G401.6 (cell line): Measurements from ENCODE around the gene NRGN.

Source experiments
- FAIRE-seq: peaks from 2 replicates; lab custom pipeline; 2012; peaks lifted over from hg19 to GRCh38; lab: Jason Lieb, UNC

The NRGN gene

DNA sequence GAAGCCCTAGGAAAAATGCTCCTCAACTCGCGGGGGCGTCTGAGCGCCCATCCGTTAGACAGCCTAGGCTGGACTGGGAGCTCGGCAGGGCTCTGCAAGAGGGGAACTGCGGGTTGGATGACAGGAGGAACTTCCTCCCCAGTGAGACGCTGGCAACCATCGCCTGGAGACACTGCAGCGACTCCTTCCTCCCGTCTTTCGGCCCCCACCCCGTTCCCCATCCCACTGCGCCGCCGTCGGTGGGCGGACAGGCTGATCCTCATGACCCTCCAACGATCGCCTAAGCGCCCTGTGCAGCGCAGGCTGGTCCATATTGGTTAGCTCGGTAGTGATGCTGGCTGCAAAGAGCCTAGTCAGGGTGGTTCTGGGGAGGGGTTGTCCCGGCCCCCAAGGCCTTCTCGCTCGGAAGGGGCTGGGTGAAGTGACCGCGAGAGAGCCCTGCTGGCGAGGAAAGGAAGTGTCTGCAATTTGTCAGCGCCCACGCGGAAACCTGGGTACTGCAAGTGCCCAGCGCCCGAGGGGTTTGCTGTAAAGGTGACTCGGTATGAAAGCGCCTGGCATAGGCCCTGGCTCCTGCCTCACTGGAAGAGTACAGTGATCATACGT, 638 bp downstream of the NRGN start:
- FAIRE-seq, result no peak

DNA sequence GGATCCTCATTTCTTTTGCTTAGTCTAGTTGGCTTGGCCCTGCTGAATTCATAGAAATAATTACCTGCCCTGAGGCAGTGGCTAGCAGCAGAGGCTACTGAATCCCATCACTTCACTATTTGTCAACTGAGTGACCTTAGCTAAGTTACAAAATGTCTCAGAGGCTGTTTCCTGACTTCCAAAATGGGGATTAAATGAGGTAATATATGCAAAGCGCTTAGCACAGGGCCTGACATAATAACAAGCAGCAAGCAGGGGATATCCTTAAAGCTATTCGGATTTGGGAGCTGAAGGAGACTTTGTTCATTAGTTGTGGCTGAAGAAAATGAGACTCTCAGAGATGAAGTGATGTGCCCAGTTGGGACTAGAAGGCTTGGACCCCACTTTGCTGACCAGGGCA, 2.8 kb downstream of the NRGN start:
- no peak for FAIRE-seq

DNA sequence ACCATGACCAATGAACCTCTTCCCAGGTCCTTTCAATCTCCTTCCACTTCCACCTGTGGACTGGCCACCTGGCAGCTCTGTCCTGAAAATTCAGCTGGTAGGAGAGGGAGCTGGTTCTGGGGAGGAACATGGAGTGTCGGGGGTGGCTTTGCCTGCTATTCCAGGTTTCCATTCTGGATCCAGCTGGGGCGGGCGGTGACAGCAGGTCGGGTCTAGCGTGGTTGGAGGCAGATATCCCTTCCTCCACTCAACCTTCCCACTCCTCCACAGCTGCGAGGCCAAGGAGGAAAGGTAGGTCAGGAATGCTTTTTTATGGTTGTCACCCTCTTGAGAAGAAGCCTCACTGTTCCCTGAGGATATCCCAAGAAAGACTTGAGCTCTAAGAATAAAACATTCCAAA, 3.3 kb downstream of the NRGN start:
- no peak for FAIRE-seq

DNA sequence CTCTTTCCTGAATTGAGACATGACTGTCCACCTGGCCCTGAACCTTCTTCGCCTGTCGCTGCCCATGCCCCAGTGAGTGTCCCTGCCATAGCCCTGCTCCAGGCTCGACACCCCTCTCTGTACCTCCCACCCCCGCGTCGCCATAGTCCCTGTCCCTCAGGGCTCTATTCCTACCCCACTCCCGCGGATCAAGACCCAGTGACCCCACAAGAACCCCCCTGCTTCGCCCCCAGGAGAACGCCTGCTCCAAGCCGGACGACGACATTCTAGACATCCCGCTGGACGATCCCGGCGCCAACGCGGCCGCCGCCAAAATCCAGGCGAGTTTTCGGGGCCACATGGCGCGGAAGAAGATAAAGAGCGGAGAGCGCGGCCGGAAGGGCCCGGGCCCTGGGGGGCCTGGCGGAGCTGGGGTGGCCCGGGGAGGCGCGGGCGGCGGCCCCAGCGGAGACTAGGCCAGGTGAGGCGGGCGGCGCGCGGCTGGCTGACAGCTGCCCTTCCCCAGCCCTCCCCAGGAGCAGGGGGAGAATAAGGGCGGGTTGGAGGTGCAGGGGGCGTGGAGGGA, 5.6 kb downstream of the NRGN start:
- no peak for FAIRE-seq

DNA sequence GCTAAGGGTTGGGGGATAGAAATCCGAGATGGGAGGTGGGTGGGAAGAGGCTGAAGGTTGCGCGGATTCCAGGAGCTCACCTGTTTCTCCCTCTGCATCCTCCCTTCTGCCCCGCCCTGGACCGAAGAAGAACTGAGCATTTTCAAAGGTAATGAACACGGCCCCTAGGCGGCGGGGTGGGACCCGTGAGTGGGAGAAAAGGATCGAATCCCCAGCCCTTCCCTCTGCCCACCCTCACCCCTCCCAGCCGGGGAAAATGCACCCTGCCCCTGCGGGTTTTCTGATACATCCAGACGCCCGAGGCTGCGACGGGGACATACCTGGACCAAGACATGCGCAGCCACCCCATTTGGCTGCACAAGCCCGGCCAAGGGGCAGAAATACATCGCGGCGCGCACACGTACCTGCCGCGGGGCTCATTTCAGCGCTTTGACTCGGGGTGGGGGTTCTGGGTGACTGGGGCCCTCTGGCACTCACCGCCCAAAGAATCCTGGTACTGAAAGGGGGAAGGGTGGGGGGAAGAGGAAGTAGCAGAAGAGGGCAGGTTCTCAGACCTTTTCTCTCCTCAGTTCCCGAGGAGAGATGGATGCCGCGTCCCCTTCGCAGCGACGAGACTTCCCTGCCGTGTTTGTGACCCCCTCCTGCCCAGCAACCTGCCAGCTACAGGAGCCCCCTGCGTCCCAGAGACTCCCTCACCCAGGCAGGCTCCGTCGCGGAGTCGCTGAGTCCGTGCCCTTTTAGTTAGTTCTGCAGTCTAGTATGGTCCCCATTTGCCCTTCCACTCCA, 6.3 kb downstream of the NRGN start:
- FAIRE-seq, result no peak

DNA sequence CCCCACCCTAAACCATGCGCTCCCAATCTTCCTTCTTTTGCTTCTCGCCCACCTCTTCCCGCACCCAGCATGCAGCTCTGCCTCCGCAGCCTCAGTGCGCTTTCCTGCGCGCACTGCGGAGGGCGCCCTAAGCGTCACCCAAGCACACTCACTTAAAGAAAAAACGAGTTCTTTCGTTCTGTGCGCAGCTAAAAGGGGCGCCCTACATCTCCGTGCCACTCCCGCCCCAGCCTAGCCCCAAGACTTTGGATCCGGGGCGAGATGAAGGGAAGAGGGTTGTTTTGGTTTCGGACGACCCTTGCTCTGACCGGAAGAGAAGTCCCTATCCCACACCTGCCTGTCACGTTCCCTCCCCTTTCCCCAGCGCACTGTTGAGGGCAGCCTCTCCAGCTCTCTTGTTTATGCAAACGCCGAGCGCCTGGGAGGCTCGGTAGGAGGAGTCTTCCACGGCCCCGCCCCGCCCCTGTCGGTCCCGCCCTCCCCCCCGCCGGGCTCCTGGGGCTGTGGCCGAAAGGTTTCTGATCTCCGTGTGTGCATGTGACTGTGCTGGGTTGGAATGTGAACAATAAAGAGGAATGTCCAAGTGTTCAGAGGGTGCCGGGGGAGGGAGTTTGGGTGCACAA, 7.0 kb downstream of the NRGN start:
- no peak for FAIRE-seq

DNA sequence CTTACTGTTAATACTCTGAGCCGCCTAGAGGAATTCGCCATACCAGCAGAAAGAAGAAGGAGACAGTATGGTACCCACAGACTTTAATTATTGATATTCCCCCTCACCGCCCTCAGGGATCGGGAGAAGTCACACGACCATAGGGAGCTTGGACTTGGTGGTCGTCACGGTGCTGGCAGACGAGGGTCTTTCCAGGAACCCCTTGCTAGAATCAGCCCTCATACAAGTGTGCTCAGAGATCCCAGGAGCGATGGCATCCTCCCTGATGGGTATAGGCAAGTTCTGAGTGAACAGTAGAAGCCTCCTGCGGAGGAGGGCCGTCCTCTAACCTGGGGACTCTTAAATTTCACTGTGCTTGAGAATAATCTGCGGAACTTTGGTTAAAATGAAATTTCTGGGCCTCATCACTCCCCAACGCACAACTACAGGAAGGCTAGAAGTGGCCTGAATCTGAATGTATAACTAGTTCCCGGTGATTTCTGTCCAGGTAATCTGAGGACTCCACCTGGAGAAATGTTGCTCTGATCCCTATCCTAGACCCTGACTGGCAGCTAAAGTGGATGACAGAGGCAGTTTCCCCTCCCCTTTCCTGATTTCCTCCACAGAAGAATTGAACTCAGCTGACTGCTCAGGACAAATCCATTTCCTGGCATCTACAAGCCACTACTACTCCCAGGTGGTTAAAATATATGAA, 7.8 kb downstream of the NRGN start:
- no peak for FAIRE-seq

DNA sequence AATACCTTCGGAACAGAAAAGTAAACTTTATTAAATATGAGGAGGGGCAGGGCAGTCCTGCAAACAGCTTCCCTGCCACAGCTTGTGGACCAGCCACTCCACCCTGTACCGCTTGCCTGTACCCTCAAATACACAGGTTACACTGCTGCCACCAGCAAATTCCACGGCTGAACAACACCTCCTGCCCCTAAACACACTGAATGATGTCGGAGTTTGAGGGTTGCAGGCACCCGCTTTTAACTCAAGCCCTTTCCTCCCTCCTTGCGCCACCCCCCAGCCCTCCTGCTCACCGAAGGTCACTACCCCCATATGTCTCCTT, 8.3 kb downstream of the NRGN start:
- no peak for FAIRE-seq

DNA sequence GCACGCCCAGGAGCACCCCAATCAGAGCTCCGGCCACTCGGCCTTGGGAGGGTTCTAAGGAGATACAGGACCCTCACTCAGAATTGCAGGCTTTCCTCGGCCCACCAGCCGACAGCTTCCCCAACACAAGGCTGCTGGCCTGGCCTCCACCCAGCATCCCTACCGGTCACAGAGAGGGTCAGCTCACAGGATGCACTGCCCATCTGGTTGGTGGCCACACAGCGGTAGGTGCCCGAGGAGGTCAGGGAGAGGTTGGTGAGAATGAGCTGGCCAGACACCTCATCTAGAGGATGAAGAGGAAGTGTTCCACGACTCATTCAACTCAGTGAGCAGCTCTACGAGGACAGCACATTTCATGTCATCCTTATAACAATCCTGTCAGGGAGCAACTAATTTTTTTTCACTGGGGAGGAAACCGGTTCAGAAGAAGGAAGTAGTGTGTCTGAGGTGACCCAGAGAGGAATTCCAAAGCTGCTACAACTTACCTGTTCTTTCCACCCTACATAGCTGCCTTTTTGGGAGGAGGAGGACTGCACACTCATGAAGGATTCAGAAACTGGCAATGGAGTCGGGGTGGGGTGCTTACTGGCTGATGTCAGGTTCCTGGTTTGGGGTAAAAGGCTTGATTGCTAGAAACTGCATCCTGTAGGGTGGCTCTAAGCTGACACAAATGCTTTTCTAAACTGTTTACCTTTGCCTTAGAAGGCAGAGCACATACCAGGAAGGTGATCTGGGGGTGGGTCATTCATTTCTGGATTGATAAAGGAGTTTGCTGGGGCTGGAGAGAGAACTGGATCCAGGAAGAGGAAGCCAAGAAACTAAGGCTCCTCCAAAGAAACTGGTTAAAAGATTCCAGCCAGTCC, 9.0 kb downstream of the NRGN start:
- FAIRE-seq, result no peak

DNA sequence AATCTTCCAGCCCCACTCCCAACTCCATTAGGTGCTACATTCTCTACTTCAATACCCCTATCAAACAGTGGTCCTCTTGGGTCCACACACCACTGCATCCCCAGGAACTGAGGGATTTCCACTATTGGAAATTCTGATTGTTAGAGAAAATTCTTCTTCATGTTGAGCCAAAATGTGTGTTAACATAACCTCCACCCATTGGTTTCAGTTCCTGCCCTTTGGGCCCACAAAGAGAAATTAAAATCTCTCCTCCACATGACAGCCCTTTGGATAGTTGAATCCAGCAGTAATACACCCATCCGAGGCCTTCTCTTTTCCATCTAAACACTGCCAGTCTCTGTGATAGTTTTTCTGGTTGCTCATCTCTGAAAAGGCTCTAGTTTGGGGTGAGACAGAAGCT, 10.2 kb downstream of the NRGN start:
- FAIRE-seq, result no peak

DNA sequence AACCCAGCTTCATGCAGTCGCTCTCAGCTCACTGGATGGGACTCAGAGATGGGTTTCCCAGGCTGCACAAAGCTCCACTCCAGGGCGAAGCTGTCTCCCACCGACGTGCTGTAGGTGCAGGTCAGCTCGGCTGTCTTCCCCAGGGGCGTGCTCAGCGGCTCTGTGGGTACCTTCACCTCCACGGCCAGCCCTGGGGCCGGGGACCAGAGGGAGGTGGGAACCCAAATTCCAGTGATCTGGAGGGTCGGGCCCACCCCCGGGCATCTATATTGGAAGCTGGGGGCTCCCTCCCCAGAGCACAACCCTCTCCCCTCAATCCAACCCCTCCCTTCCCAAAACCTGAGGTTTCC, 11.6 kb downstream of the NRGN start:
- no peak for FAIRE-seq

DNA sequence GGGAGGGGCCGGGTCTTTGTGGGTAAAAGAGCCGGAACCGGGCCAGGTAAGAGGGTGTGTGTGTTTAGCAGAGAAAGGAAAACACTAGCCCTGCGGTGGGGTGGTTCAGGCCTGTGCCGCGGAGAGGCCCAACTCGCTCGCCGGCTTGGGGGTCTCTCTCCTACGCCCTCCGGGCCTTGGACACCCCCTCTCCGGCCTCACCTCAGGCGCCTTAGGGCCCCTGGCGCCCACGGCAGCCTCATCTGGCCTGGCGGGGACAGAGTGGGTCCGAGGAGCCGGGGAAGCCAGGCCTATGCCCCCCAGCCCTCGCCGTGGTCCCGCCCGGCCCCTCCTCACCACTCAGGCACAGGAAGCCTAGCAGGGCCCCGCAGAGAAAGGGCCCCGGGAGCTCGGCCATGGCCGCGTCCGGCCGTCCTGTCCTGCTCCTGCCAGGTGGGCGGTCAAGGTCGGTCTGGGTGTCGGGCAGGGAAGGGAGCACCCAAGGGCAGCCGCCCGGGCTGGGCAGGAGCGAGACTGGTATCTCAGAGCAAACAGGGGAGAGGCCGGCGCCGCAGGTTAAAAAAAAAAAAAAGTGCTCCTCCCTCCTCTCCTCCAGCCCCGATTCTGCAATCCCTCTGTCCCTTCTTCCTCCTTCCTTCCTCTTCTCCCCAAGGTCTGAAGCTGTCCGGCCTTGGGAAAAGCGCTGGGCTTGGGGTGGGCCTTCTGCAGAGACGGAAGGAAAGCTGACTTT, 12.2 kb downstream of the NRGN start, which contains the start of gene VSIG2:
VSIG2 (minus strand) TSS at position 515 of the 730 bp plus-strand sequence; CDS start at position 397, 118 bp downstream.
- FAIRE-seq, result no peak

DNA sequence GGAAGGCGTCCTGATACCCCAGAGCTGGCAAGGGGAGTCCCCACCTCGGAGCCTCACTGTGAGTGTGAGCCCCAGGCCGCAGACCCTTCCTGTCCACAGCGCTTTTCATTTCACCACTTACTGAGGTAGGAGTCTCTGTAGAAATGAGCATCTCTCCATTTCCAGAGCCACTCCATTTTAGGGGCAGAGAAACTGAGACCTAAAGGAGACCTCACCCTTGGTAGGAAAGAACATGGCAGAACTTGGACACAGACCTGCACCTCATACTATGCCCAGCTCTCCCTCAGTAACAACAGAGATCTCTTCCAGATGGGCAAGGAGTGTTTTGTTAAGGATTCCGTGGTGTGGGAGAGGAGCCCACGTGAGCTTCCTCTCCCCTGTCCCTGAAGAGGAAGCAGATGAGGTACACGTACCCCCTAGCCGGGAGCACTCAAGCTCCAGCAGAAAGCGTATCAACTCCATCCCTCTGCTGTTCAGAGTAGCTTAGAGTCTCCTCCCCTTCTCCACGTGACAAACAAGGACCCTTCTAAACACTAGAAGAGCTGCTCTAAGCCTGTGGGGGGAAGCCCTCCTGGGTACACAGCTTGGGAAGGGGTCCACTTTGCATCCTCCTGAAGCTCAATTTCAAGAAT, 12.8 kb downstream of the NRGN start:
- no peak for FAIRE-seq

DNA sequence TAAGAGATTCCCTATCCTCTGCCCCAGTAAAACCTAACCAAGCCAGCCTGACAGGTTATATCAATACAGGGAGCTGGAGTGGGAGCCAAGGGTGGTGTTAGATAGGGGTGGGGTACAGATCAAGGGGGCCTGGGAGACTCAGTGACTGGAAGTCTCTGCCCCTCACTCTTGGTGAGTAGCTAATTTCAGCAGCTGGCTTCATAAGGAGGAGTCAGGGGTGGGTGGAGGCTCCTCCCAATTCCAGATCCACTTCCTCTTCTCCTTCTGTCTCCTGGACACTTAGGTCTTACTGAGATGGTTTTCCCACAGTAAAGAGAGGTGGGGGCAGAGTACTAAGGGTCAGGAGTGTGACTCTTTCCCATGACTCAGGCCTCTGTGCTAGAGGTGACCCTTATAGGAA, 13.5 kb downstream of the NRGN start:
- no peak for FAIRE-seq

DNA sequence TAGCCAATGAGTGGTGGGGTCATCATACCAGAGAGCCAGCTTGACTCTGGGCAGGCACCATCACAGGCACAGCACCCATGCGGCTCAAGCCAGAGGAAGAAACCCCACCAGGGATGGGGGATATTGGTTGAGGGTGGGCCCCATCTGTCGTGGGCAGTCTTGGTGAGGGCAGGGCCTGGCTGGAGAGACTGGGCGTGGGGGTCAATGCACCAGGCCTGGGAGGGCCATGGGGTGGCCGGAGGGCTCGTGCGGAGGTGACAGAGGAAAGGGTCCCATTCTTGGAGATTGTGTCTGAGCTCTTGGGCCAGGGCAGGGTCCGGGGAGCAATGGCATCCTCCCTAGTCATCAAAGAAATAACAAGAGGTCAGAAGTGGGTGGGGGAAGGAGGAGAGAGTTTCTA, 13.9 kb downstream of the NRGN start:
- no peak for FAIRE-seq

DNA sequence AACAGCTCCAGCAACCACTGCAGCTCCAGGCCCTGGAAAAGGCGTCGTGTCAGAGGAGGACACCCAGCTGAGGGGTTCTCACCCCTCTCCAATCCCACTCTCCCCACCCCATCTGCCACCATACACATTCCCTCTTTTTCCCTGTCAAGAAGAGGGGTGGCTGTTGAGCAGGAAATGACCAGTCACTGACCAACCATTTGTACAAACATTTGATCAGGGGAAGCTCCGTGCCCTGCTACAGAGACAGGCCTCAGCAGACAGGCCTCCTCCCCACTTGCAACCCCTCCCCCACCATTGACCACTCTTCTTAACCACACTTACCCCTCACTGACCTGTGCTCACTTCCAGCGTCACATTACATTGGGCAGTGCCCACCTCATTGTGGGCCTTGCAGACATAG, 14.6 kb downstream of the NRGN start:
- FAIRE-seq, result no peak

DNA sequence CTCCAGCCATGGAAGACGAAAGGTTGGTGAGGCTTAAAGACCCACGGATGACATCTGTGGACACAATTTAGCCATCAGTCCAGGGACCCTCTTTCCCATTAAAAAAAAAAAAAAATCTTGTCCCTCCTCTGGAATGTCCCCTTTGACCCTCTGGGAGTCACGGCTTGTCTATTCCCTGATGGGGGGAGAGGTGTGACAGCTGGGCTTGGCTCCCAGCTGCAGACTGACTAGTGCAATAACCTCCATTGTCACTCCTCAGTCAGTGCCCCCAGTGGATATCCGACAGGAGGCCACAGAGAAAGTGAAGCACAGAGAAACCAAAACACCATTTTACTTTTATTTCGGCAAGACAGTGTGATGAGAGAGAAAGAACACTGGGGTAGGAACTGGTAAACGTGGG, 15.0 kb downstream of the NRGN start:
- no peak for FAIRE-seq

DNA sequence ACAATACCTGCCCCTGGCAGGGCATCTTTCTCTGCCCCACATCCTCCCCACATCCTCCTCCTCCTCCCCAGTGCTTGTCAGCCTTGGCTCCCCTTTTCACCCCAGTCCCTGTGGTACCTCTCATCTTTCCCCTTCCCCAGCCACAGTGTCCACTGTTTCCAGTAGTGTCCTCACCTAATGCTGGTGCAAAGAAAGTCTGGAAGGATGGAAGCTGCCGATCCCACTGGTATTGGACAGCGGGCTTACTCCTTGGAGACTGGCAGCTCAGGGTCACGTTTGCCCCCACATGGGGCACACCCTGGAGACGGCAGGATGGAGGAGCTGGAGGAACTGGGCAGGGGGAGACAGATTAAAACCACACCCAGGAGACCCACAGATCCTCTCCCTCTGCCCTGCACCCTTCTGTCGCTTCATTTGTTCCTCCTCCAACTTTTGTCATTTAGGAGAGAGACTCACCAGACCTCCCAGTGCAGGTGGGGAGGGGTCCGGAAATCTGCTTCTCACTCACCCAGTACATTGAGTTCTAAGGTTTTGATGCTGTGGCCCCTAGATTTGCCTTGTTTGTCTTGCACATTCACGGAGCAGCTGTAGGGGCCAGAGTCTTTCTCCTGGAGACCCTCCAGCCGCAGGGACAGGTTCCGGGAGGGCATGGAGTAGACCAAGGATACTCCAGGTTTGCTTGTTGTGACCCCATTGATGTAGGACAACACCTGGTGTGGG, 16.5 kb downstream of the NRGN start:
- FAIRE-seq, result no peak

DNA sequence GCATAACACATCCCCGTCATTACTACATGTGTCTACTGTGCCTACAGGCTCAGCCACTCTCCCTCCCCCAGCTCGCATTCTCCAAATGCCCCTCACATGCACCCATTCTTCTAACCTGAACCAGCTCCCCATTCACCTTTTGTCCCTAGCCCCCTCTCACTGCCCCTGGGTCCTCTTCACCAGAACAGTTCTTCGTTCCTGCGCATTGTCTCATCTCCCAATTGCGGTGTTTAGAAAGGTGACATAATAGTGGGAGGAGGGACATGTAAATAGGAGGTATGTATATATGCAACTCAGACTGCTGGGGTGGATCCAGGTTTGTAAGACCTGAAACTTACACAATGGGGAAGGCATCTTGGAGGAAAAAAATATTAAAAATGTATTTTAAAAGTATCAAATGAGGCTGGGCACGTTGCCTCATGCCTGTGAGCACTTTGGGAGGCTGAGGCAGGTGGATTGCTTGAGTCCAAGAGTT, 17.0 kb downstream of the NRGN start:
- FAIRE-seq, result no peak

DNA sequence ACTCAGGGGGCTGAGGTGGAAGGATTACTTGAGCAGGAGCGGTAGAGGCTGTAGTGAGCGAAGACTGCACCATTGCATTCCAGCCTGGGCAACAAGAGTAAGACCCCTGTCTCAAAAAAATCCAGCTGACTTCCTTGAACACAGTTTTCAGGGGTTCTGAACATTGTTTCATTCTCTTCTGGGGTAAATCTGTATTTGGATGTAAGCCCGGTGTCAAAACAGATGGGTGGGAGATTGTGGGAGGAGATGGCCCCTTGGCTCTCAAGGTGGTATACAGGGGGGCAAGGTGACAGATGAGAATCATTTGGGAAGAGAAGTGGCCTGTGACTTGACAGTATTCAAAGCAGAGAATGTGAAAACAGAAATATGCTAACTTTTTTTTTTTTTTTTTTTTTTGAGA, 17.6 kb downstream of the NRGN start:
- no peak for FAIRE-seq
